Measurements from ENCODE around the gene IGHMBP2. TPM values are rescaled to one million over a fixed set of nuclear protein-coding genes. Genes with fewer than 3 reads are reported as not detected.

The IGHMBP2 gene
- total and polyA plus RNA-seq, 8 donors = 8.5 to 41.3 (median 12.4) TPM

DNA sequence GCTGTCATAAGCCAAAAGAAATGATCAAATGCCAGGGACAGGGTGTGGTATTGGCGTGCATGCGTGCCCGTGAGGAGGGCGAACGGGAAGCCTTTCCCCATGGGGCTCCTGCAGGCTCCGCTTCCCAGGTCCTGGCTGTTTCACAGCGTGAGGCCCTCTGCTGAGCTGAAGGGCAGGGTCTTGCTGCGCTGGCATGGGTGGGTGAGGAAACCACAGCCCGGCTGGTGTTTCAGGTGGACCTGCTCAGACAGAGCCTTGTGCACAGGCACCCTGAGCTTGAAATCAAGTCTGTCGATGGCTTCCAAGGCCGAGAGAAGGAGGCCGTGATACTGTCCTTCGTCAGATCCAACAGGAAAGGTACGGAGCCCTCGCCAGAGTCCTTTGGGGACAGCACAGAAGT is 31.4 kb downstream of the IGHMBP2 start:
- WGBS, 2 donors = 96 to 99% methylated on average over 15 of the region's 15 CpGs
- intact Hi-C loops (cut with DNase I) = no loop called here
- H3K9me3 ChIP-seq = no peaks in the 10 kb centered on the region
- H3K4me3 ChIP-seq = no peak overlapping the region
- DNase-seq (peak in 1 of 6 donors; percentile 35), ATAC-seq (no peak), FAIRE-seq (no peak)
- TF ChIP-seq, protein P1, sequence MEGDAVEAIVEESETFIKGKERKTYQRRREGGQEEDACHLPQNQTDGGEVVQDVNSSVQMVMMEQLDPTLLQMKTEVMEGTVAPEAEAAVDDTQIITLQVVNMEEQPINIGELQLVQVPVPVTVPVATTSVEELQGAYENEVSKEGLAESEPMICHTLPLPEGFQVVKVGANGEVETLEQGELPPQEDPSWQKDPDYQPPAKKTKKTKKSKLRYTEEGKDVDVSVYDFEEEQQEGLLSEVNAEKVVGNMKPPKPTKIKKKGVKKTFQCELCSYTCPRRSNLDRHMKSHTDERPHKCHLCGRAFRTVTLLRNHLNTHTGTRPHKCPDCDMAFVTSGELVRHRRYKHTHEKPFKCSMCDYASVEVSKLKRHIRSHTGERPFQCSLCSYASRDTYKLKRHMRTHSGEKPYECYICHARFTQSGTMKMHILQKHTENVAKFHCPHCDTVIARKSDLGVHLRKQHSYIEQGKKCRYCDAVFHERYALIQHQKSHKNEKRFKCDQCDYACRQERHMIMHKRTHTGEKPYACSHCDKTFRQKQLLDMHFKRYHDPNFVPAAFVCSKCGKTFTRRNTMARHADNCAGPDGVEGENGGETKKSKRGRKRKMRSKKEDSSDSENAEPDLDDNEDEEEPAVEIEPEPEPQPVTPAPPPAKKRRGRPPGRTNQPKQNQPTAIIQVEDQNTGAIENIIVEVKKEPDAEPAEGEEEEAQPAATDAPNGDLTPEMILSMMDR (IDR thresholded peaks at IDR 0.05) = no peak
- peaks cover 6 to 44% (median 20%) of the 10 kb centered on the region in 3 donors for H3K36me3 ChIP-seq
- no peak overlapping the region for H3K27ac ChIP-seq
- H3K4me1 ChIP-seq = no peaks in the 10 kb centered on the region
- no peaks in the 10 kb centered on the region for H3K27me3 ChIP-seq

DNA sequence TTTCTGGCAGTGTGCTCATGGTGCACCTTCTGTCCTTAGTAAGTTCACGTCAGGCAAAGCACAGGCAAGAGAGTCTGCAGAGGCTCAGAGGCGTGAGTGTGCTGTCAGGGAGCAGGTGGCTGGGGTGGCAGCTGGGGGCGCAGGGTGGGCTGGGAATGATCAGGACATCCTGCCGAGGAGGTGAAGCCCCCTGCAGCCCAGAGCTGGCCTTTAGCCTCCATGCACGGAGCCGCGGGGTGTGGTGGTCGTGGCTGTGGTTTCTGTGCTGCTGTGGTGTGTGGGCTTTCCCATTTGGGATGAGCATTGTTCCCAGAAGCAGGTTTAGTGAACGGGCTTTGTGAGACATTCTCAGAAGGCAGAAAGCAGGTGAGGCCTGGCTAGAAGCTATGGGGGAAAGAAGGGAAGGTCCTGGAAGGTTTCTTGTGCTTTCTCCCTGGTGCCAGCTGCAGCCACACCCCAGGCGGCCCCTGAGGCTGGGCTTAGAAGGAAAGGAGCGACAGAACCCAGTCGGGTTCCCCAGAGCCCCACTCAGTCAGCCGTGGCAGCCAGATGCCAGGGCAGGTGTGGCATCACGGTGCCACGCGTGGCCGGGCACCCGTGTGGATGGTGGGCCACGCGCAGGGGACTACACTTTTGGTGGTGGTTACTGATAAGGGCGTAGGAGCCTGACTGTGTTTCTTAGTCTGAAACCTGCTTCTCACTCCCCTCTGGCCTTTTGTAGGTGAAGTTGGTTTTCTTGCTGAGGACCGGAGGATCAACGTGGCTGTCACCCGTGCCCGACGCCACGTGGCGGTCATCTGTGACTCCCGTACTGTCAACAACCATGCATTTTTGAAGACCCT is 32.0 kb downstream of the IGHMBP2 start:
- peaks cover 6 to 40% (median 15%) of the 10 kb centered on the region in 3 donors for H3K36me3 ChIP-seq
- H3K4me1 ChIP-seq = no peaks in the 10 kb centered on the region
- H3K9me3 ChIP-seq = no peaks in the 10 kb centered on the region
- peak in 1 of 6 donors; percentile 51 for DNase-seq
- no peak for ATAC-seq
- H3K4me3 ChIP-seq = no peak overlapping the region
- FAIRE-seq = no peak
- H3K27ac ChIP-seq = no peak overlapping the region
- no peaks in the 10 kb centered on the region for H3K27me3 ChIP-seq
- intact Hi-C loops (cut with DNase I) = no loop called here
- TF ChIP-seq, protein P1 (IDR thresholded peaks at IDR 0.05) = no peak
- 95 to 96% methylated on average over 29 of the region's 29 CpGs for WGBS, 2 donors

DNA sequence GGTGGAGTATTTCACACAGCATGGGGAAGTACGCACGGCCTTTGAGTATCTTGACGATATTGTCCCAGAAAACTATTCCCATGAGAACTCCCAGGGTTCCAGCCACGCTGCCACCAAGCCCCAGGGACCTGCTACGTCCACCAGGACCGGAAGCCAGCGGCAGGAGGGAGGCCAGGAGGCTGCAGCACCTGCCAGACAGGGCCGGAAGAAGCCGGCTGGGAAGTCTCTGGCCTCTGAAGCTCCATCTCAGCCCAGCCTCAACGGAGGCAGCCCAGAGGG is 32.6 kb downstream of the IGHMBP2 start:
- H3K27me3 ChIP-seq = no peaks in the 10 kb centered on the region
- DNase-seq = peak in 1 of 6 donors; percentile 47
- no peak overlapping the region for H3K27ac ChIP-seq
- 93 to 96% methylated on average over 10 of the region's 10 CpGs for WGBS, 2 donors
- no peaks in the 10 kb centered on the region for H3K9me3 ChIP-seq
- no peak for FAIRE-seq
- no peak overlapping the region for H3K4me3 ChIP-seq
- peaks cover 6 to 40% (median 12%) of the 10 kb centered on the region in 3 donors for H3K36me3 ChIP-seq
- H3K4me1 ChIP-seq = no peaks in the 10 kb centered on the region
- no peak for ATAC-seq
- intact Hi-C loops (cut with DNase I) = no loop called here
- TF ChIP-seq, protein P1 (IDR thresholded peaks at IDR 0.05) = no peak

DNA sequence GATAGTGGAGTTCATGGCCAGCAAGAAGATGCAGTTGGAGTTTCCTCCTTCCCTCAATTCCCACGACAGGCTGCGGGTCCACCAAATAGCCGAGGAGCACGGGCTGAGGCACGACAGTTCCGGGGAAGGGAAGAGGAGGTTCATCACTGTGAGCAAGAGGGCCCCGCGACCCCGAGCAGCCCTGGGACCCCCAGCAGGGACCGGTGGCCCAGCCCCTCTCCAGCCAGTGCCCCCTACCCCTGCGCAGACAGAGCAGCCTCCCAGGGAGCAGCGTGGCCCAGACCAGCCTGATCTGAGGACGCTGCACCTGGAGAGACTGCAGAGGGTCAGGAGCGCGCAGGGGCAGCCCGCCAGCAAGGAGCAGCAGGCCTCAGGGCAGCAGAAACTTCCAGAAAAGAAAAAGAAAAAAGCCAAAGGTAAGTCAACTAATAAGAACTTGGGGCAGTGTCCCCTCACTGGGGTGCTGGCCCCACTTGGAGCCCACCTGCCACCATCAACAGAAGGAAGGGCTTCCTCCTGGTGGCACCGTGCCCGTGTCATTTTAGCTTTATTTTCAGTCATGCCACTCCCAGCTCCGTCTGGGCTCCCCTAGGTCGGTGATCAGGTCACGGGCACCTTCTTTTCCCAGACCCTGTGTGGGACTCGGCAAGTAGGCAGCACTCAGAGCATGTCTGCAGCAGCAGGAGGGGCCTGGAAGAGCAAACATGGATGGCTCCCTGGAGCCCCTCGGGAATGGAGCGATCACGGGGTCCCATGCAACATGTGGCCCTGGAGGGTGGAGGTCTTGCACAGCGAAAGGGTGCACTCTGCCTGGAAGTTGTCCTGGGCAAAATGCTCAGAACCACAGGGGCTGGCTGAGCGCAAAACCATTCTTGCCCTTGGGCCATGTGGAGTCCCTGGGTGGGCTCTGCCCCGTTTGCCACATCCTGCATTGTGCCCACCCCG is 33.3 kb downstream of the IGHMBP2 start:
- no peaks in the 10 kb centered on the region for H3K4me1 ChIP-seq
- no peak overlapping the region for H3K27ac ChIP-seq
- peaks cover 6 to 40% (median 12%) of the 10 kb centered on the region in 3 donors for H3K36me3 ChIP-seq
- no peak overlapping the region for H3K4me3 ChIP-seq
- no peak for FAIRE-seq
- no peaks in the 10 kb centered on the region for H3K9me3 ChIP-seq
- DNase-seq = no peak
- TF ChIP-seq, protein P1 (IDR thresholded peaks at IDR 0.05) = no peak
- ATAC-seq = no peak
- intact Hi-C loops (cut with DNase I) = no loop called here
- WGBS, 2 donors = 92 to 93% methylated on average over 25 to 29 of the region's 29 CpGs
- H3K27me3 ChIP-seq = no peaks in the 10 kb centered on the region

Measured in pancreas (tissue), 10 donors.